HG03354 (cell line): ENCODE measurements around the gene ZNF761.
"Not testable (repeated sequence)": the region's sequence is repeated elsewhere in the genome, so short reads cannot be mapped to it uniquely, and the experiment has no call there.

Source experiments
- ATAC-seq: cut with Tn5 transposase; IDR thresholded peaks from one replicate; pipeline ENCODE4 v1.9.1; 2021; ENCODE audit warnings: mild to moderate bottlenecking; ENCODE audit not compliant: unreplicated experiment, poor library complexity, severe bottlenecking

The ZNF761 gene

DNA sequence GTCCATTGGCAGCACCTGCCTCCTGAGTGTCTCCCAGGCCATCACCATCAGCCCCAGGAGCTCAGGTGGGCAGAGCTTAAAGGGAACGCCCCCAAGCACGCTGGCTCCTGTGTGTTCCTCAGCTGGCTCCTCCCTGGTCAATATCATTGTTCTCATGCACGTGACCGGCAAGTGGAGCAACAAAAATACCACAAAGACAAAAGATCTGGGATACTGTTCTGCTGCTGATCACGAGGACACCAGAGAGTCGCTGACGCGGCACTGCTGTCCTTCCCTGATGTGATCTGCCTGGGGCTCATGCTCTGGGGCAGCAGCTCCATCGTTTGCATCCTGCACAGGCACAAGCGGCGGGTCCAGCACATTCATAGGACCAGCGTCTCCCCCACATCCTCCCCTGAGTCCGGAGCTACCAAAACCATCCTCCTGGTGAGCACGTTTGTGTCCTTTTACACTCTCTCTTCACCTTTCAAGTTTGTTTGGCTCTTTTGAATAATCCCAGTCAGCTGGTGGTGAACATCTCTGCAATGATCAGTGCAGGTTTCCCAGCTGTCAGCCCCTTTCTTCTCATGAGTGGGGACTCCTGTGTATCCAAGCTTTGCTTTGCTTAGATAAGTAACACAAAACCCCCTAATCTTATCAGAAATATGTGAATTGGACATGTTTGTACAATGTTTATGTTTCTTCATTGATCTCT, 72.0 kb downstream of the ZNF761 start:
- not testable (repeated sequence) for ATAC-seq

DNA sequence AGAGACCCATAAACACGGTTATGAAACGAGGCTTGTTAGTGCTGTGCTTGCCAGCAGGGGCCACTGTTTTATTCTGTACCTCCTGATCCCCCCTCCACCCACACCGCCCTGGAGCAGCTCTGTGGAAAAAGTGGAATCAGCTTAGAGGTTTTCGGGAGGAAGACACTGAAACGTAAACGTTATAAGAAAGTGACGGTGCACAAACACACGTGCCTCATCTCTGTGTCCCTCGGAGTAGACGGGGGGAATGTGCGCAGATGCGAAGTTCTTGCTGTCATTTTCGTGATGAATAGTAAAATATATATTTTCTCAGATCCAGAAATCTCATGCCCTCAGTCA, 72.5 kb downstream of the ZNF761 start:
- not testable (repeated sequence) for ATAC-seq

DNA sequence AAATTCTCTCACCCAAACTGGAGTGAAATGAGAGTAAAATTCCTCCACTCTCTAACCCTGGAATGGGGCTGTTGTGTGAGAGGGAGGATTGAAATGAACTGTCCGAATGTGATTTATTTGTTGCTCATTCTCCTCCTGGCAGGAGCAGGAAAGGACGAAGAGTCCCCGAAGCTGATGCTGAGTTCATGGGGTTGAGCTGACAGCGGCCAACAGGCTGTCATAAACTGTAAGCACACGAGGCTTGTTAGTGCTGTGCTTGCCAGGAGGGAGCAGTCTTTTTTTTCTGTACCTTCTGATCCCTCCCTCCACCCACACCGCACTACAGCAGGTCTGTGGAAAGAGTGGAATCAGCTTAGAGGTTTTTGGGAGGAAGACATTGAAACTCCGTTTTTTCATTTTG, 73.1 kb downstream of the ZNF761 start:
- no peak for ATAC-seq

DNA sequence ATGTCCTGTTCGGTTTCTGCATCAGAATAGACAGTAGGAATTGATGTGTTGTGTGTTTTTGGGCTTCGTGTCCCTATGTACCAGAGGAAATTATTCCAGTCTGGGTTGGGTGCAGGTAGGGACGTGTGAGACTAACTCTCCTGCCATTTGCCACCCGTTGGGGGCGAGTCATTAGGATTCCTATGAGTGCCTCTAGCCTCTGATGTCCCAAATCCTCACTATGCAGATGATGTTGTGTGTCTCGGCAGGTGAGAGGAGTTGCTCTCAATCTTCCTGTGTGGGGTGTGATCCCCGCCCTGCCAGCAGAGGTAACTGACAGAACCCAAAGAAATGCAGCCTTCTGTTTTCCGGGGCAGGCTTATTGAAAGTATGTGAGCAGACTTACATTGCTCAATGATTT, 74.9 kb downstream of the ZNF761 start:
- no peak for ATAC-seq
